ENCODE results near the gene POMC. TPM values are rescaled to one million over a fixed set of nuclear protein-coding genes. Genes with fewer than 3 reads are reported as not detected.

POMC gene
- total and polyA plus RNA-seq, 2 of the 4 experiments (the other 2 are of a cell fraction): 0.17 TPM; not detected in 1

DNA sequence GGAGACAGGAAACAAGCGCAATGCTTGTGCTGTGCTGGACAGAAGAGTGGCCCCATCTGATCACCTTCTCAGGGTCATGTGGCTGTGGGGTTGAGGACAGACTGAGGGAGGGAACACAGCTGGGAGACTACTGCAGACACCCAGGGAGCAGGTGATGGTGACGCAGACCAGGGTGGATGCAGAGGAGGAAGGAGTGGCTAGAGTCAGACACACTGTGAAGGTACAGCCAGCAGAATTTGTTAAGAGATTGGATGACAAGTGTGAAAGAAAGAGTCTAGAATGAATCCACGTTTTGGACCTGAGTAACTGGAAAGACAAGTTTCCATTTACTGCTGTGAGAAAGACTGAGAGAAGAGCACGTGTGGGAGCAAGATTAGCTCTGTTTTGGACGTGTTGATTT, 15.9 kb upstream of the POMC start:
- no peak overlapping the region for H3K18ac ChIP-seq (ENCODE audit: low read depth, low read length)
- no peaks in the 10 kb centered on the region for H3K4me1 ChIP-seq (ENCODE audit: control insufficient read depth, insufficient read depth, low read length)
- no peaks in the 10 kb centered on the region for H3K9me1 ChIP-seq (ENCODE audit: insufficient read depth, low read length)
- no peak overlapping the region for H3K4me3 ChIP-seq (ENCODE audit: insufficient read depth, low read depth, low read length)
- ChIA-PET CTCF (no interaction called here), POLR2A (ENCODE audit: unreplicated experiment) (no interaction called here)
- no peak overlapping the region for H2BK120ac ChIP-seq (ENCODE audit: low read depth, low read length)
- H3K23ac ChIP-seq (ENCODE audit: low read depth, low read length): no peak overlapping the region
- no peak overlapping the region for H3K4me2 ChIP-seq (ENCODE audit: low read depth, low read length)
- in situ Hi-C loops (cut with MboI; ENCODE audit: low sequenced_read_pairs) (no loop called here), dilution Hi-C loops (cut with HindIII; ENCODE audit: low sequenced_read_pairs, unreplicated experiment) (no loop called here), intact Hi-C loops (cut with micrococcal nuclease) (no loop called here)
- H3K27ac ChIP-seq (ENCODE audit: insufficient read depth, low read length): no peak overlapping the region
- no peaks in the 10 kb centered on the region for H4K20me1 ChIP-seq (ENCODE audit: insufficient read depth, low read length)
- H2BK5ac ChIP-seq (ENCODE audit: low read depth, low read length, poor library complexity, severe bottlenecking): no peak overlapping the region
- no peak overlapping the region for H4K91ac ChIP-seq (ENCODE audit: insufficient read depth, low read depth, low read length)
- H3K36me3 ChIP-seq (ENCODE audit: control insufficient read depth, insufficient read depth, low read length): no peaks in the 10 kb centered on the region
- no peak overlapping the region for H3K56ac ChIP-seq (ENCODE audit: extremely low read depth, insufficient read depth, low read length)
- H2BK20ac ChIP-seq (ENCODE audit: low read depth, low read length): no peak overlapping the region
- H4K8ac ChIP-seq (ENCODE audit: low read depth in 2 of 2, low read length in 2 of 2): no peak overlapping the region
- no peak overlapping the region for H2AK5ac ChIP-seq (ENCODE audit: low read depth, low read length)
- 13% methylated on average over 4 of the region's 5 CpGs; no CpG with 5 or more reads in 1 of the 2 experiments for WGBS, 2 experiments (ENCODE audit: extremely low coverage in 2 of 2, insufficient read length in 1 of 2)
- peaks cover 17% of the 10 kb centered on the region for H3K27me3 ChIP-seq (ENCODE audit: control insufficient read depth, insufficient read depth, low read length)
- TF ChIP-seq, protein P1, sequence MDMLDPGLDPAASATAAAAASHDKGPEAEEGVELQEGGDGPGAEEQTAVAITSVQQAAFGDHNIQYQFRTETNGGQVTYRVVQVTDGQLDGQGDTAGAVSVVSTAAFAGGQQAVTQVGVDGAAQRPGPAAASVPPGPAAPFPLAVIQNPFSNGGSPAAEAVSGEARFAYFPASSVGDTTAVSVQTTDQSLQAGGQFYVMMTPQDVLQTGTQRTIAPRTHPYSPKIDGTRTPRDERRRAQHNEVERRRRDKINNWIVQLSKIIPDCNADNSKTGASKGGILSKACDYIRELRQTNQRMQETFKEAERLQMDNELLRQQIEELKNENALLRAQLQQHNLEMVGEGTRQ (IDR thresholded peaks at IDR 0.05; ENCODE audit: low read depth, low read length): no peak
- no peak overlapping the region for H4K5ac ChIP-seq (ENCODE audit: low read depth, low read length)
- H2AK9ac ChIP-seq (replicated peaks; ENCODE audit: low read depth, low read length, poor library complexity): no peak overlapping the region
- H3K9ac ChIP-seq (ENCODE audit: low read depth, low read length): no peak overlapping the region
- H2AFZ ChIP-seq (replicated peaks; ENCODE audit: low read length, poor library complexity): no peak overlapping the region
- ATAC-seq (ENCODE audit: low read depth) (no peak), DNase-seq (no peak)
- H3K14ac ChIP-seq (replicated peaks; ENCODE audit: low read depth, low read length): no peak overlapping the region
- no TSS peak for BruUV-seq (replicated peaks)
- 0 out of 2 replicates have a peak, but pooled peaks cover 1% of the 10 kb centered on the region for H3K9me3 ChIP-seq (ENCODE audit: control insufficient read depth, insufficient read depth, low read length)
- H2BK15ac ChIP-seq (ENCODE audit: low read depth, low read length): no peak overlapping the region
- no peak overlapping the region for H3K4ac ChIP-seq (ENCODE audit: low read depth, low read length)
- no peaks in the 10 kb centered on the region for H3K79me1 ChIP-seq (ENCODE audit: low read depth in 1 of 2, low read length in 2 of 2)
